T-helper 17 cell (primary cell): ENCODE data around the gene KAT6B. TPM values are rescaled to one million over a fixed set of nuclear protein-coding genes. Genes with fewer than 3 reads are reported as not detected.

Experiments used
- ATAC-seq: fragments of 150-1000 bp; cut with Tn5 transposase; 2 replicates; pipeline ENCODE4 v1.10.0; 2021; ENCODE audit warnings: mild to moderate bottlenecking, moderate library complexity
- DNase-seq, 3 donors: peaks; one replicate each; pipeline versions ENCODE4 v3.0.0 to v3.0.0-alpha.2; 2020 to 2021
- H3K9me3 ChIP-seq: one replicate; pipeline ENCODE4 v1.7.0; 2013; ENCODE audit warnings: low read length, mild to moderate bottlenecking; ENCODE audit not compliant: control insufficient read depth, poor library complexity, severe bottlenecking
- H3K27ac Mint-ChIP-seq: one replicate; pipeline ENCODE4 v1.8.0; 2022; ENCODE audit warnings: mild to moderate bottlenecking, moderate library complexity, mixed read lengths
- H3K27me3 Mint-ChIP-seq: one replicate; pipeline ENCODE4 v1.8.0; 2022; ENCODE audit warnings: mixed read lengths
- H3K36me3 Mint-ChIP-seq: one replicate; pipeline ENCODE4 v1.8.0; 2022; ENCODE audit warnings: low read depth, mixed read lengths
- H3K4me1 Mint-ChIP-seq: one replicate; pipeline ENCODE4 v1.8.0; 2022; ENCODE audit warnings: mild to moderate bottlenecking, mixed read lengths
- H3K4me3 Mint-ChIP-seq: one replicate; pipeline ENCODE4 v1.8.0; 2022; ENCODE audit warnings: mild to moderate bottlenecking, moderate library complexity, mixed read lengths
- total RNA-seq, 4 donors: library from RNA in 2 of 4; stranded (reverse) in 2 of 4; gene quantifications; one replicate each; pipeline ENCODE4 v1.2.3 and lab custom pipeline; 2022 to 2026

Gene KAT6B
- total RNA-seq, 2 donors from 2014 or later, result 81.9 to 84.6 TPM

DNA sequence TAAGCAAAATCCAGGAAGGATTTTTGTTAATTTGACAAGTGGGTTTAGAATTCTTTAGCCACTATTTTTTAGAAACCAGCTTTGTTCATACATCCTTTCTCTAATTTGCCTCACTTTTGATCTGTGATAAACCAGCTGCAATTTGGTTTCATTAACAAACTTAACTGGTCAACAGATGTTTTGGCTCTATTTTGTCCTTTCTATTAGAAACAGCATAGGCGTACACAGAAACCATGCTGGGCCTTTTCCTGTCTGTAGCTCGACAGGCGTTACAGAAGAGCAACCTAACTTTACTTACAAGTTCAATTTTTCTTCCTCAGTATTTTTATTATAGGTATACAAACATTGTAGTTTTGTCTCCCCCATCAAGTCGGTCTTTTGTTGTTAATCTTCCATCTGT is 28.2 kb downstream of the KAT6B start:
- H3K4me1 Mint-ChIP-seq, result peaks cover 29% of the 10 kb centered on the region
- peak overlapping the region; percentile 86 for H3K27ac Mint-ChIP-seq
- no peaks in the 10 kb centered on the region for H3K27me3 Mint-ChIP-seq

DNA sequence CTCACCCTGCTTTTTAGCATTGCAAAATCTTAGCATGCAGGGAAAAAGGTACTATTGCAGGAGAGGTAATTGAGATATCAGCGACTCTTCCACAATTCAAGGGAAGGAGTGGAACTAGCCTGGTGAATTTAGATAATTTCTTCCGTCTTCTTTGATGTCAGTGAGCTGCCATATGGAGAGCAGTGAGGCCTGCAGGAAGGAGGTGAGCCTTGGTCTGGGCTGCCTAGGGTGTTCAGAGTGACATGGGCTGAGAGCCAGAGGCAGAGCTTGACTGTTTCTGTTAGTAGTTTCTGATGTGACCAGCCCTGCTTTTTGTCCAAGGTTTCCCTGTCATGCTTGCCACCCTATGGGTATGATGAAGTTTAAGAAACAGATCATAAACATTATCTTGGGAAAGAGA is 28.6 kb downstream of the KAT6B start:
- DNase-seq (no peak), ATAC-seq (no peak)
- Mint-ChIP-seq H3K4me1 (peaks cover 29% of the 10 kb centered on the region), H3K36me3 (peaks cover 5% of the 10 kb centered on the region), H3K27me3 (no peaks in the 10 kb centered on the region), H3K27ac (peak overlapping the region; percentile 86), H3K4me3 (peak overlapping the region; percentile 63)
- H3K9me3 ChIP-seq, result no peaks in the 10 kb centered on the region

More for the DNA sequence above, 28.2 kb downstream of the KAT6B start:
- ATAC-seq, result no peak
- Mint-ChIP-seq H3K4me3 (peak overlapping the region; percentile 63), H3K36me3 (peaks cover 5% of the 10 kb centered on the region)
- no peak for DNase-seq
- no peaks in the 10 kb centered on the region for H3K9me3 ChIP-seq

DNA sequence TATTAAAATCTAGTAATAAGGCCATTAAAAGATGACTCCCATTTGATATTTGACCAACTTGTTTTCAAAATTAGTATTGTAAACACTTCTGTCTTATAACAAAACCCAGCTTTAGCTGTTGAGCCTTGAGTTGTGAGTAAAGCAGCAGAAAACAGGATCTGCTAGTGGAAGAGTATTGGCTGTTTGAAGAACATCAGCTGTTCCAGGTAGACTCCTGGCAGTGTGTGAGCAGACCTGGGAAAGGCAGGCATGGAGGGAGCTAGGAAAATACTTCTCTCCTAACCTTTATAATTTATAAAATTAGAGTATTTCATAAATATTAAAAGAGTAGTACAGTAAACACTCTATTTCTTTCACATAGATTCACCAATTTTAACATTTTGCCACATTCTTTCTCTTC is 29.0 kb downstream of the KAT6B start:
- Mint-ChIP-seq H3K27me3 (no peaks in the 10 kb centered on the region), H3K4me3 (peak overlapping the region; percentile 63)

DNA sequence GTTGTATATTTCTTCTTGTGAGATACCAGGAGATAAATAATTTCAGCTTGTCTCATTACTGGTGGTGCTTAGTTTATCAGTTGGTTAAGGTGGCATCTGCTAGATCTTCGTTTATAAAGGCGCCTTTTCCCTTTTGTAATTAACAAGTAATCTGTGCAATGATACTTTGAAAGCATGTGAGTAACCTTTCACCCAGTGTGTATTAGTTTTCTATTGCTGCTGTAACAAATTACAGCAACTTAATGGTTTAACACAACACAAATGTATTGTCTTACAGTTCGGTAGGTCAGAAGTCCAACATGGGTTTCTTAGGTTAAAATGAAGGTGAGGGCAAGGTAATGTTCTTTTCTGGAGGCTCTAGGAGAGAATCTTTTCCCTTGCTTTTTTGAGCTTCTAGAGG is 30.5 kb downstream of the KAT6B start:
- ATAC-seq, result no peak
- H3K27ac Mint-ChIP-seq, result no peak overlapping the region

More for the DNA sequence above, 29.0 kb downstream of the KAT6B start:
- Mint-ChIP-seq H3K36me3 (peaks cover 5% of the 10 kb centered on the region), H3K4me1 (peaks cover 29% of the 10 kb centered on the region), H3K27ac (peak overlapping the region; percentile 86)
- ATAC-seq, result no peak
- DNase-seq, result no peak
- no peaks in the 10 kb centered on the region for H3K9me3 ChIP-seq

DNA sequence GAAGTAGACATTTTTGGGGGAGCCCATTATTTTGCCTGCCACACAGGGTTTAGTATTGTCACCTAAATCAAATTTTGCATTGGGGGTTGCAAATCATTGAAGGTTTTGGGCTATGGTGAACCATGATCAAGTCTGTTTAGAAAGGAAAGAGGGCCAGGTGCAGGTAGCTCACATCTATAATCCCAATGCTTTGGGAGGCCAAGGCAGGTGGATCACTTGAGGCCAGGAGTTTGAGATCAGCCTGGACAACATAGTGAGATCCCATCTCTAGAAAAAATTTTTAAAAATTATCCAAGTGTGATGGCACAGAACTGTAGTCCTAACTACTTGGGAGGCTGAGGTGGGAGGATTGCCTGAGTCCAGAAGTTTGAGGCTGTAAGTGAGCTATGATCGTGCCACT is 31.2 kb downstream of the KAT6B start:
- DNase-seq (no peak), ATAC-seq (no peak)
- Mint-ChIP-seq H3K27me3 (no peaks in the 10 kb centered on the region), H3K4me1 (peaks cover 24% of the 10 kb centered on the region), H3K36me3 (peaks cover 5% of the 10 kb centered on the region), H3K27ac (no peak overlapping the region), H3K4me3 (no peak overlapping the region)
- no peaks in the 10 kb centered on the region for H3K9me3 ChIP-seq

More for the DNA sequence above, 30.5 kb downstream of the KAT6B start:
- no peaks in the 10 kb centered on the region for H3K9me3 ChIP-seq
- Mint-ChIP-seq H3K4me1 (peaks cover 30% of the 10 kb centered on the region), H3K36me3 (peaks cover 5% of the 10 kb centered on the region), H3K4me3 (no peak overlapping the region), H3K27me3 (no peaks in the 10 kb centered on the region)
- DNase-seq, result no peak

DNA sequence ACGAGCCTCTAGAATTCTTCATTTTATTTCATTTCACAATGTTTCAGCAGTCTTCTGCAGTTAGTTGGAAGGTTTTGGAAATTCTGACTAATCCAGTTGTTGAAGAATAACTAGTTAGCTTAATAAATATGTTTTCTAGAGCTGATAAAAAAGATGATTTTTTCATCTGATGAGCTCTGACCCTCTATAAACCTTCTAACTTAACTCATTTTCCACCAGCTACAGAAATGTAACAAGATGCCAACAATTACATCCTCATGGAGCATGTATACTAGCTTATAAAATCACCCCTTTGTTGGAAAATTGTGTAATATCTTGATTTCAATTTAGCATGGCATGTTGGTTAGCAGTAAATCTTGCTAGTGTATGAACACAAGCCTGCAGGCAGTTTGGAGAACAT is 33.1 kb downstream of the KAT6B start:
- no peak for ATAC-seq
- H3K27me3 Mint-ChIP-seq, result no peaks in the 10 kb centered on the region
- no peaks in the 10 kb centered on the region for H3K9me3 ChIP-seq
- no peak overlapping the region for H3K4me3 Mint-ChIP-seq
- no peak for DNase-seq
- H3K27ac Mint-ChIP-seq, result no peak overlapping the region
- H3K36me3 Mint-ChIP-seq, result peaks cover 2% of the 10 kb centered on the region
- peaks cover 23% of the 10 kb centered on the region for H3K4me1 Mint-ChIP-seq

DNA sequence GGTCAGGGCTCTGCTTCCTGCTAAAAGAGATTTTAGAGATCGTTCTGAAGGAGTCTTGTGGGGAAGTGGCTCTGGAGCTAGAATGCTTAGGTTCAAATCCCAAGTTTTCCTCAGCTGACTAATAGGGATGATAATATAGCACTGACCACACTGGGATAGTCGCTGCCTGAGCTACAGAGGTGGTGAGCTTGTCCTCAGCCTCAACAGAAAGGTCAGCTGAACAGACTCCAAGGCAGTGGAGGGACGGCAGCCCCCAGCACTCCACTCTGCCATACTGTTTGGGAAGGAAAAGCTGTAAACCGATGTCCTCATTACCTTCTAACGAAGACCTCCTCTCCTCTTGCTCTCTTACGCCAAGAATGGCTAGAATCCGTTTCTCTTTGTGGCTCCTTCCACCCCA is 36.2 kb downstream of the KAT6B start:
- no peak for ATAC-seq
- no peak for DNase-seq
- Mint-ChIP-seq H3K27ac (no peak overlapping the region), H3K36me3 (no peaks in the 10 kb centered on the region), H3K4me1 (peaks cover 12% of the 10 kb centered on the region), H3K4me3 (no peak overlapping the region), H3K27me3 (no peaks in the 10 kb centered on the region)
- no peaks in the 10 kb centered on the region for H3K9me3 ChIP-seq

DNA sequence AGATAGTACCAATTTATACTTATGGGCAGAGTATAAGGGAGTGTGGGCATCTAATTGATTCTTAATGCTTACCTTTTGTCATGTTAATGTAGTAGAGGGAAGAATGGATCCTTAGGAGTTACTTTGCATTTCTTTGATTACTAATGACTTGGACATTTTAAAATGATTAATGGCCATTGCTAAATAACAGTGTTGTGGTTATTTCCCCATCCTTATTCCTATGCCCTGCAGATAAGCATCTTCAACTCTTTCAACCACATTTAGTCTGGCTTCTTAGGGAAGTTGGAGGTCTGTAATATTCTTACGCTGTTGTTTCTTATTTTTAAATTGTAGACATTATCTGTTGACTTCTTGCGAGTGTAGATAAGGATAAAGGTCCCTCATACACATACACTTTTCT is 37.2 kb downstream of the KAT6B start:
- H3K4me1 Mint-ChIP-seq, result peaks cover 12% of the 10 kb centered on the region
- no peak overlapping the region for H3K4me3 Mint-ChIP-seq
- H3K27ac Mint-ChIP-seq, result peak overlapping the region; percentile 43
- no peak for DNase-seq
- ATAC-seq, result no peak
- no peaks in the 10 kb centered on the region for H3K36me3 Mint-ChIP-seq
- H3K27me3 Mint-ChIP-seq, result no peaks in the 10 kb centered on the region
- H3K9me3 ChIP-seq, result no peaks in the 10 kb centered on the region

DNA sequence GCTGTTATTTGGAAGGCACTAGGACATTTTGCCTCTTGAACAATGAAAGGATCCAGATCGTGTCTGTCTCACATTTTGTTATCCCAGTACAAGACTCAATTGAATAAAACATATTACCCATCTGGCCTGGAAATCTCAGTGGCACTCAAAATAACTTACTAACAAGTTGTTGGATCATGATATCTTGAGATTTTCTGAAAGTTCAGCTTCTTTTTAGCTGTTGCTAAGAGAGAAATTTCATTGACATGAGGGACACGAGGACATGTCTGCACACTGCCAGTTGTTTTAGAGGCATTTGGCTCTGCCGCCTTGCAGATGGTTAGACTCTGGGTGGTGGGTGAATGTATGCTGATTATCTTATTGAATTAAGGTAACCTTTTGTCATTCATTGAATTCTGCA is 41.0 kb downstream of the KAT6B start:
- no peak overlapping the region for H3K4me3 Mint-ChIP-seq
- ATAC-seq (no peak), DNase-seq (no peak)
- no peak overlapping the region for H3K27ac Mint-ChIP-seq
- peaks cover 27% of the 10 kb centered on the region for H3K4me1 Mint-ChIP-seq
- no peaks in the 10 kb centered on the region for H3K27me3 Mint-ChIP-seq
- no peaks in the 10 kb centered on the region for H3K36me3 Mint-ChIP-seq
- H3K9me3 ChIP-seq, result no peaks in the 10 kb centered on the region

DNA sequence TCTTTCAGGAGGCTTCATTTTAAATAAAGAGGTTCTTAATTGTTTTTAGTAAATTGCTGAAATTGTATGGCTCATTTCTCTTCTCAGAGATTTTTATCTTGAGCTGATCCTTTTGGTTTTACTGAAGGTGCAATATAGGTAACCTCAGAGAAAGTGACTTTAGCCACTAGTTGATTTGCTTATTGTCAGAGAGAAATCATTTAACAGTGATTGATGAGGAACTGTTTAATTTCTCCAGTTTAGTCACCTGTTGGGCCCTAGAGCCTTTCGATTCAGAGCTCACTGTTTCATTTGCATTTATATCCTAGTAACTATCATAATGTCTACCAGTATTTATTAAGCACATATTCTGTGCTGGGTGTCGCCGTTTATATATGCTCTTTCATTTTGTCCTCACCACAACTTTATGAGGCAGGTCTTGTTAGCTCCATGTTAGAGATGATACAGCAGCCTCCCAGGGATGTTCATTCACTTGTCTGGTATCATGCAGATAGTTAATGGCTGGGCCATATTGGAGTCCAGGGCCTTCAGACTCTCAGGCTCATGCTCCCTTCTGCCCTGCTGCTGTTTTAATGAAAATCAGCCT is 42.1 kb downstream of the KAT6B start:
- Mint-ChIP-seq H3K4me1 (peaks cover 33% of the 10 kb centered on the region), H3K27me3 (no peaks in the 10 kb centered on the region), H3K36me3 (no peaks in the 10 kb centered on the region), H3K27ac (no peak overlapping the region), H3K4me3 (no peak overlapping the region)
- no peak for ATAC-seq
- H3K9me3 ChIP-seq, result no peaks in the 10 kb centered on the region
- no peak for DNase-seq

DNA sequence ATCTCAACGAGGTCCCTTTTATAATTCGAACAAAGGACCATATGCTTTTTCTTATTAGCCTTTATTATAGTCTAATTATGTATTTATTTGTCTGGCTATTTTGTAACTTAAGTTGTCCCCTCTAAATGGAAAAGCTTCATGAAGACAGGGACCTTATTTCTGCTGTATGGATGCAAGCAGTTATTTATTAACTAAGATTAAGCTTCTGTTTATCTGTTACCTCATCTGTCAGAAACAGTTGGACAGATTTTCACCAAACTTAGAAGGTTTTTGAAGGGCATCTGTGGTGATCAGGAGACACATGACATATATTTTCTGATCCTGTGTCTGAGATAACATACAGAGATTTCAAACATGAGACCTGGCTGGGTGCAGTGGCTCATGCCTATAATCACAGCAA is 43.2 kb downstream of the KAT6B start:
- no peak overlapping the region for H3K4me3 Mint-ChIP-seq

DNA sequence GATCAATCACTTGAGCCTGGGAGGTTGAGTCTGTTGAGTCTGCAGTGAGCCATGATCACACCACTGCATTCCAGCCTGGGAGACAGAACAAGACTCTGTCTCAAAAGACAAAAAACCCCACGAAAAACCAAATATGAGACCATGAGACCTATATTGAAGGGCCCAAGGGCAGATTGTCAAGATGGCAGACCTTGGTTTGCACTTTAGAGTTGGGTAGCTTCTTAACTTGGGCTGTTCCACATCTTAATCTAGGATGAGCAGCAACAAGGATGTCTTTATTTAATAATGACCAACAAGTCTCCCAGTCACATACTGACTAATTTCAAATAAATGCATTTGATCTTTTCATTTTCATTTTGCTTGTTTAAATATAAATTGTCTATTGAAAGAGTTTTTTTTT is 43.8 kb downstream of the KAT6B start:
- Mint-ChIP-seq H3K27me3 (no peaks in the 10 kb centered on the region), H3K4me3 (no peak overlapping the region), H3K36me3 (no peaks in the 10 kb centered on the region), H3K4me1 (peaks cover 35% of the 10 kb centered on the region), H3K27ac (no peak overlapping the region)
- ATAC-seq, result no peak
- DNase-seq, result no peak
- no peaks in the 10 kb centered on the region for H3K9me3 ChIP-seq

More for the DNA sequence above, 43.2 kb downstream of the KAT6B start:
- Mint-ChIP-seq H3K27ac (no peak overlapping the region), H3K27me3 (no peaks in the 10 kb centered on the region), H3K36me3 (no peaks in the 10 kb centered on the region), H3K4me1 (peaks cover 34% of the 10 kb centered on the region)
- no peaks in the 10 kb centered on the region for H3K9me3 ChIP-seq
- no peak for DNase-seq
- ATAC-seq, result no peak

DNA sequence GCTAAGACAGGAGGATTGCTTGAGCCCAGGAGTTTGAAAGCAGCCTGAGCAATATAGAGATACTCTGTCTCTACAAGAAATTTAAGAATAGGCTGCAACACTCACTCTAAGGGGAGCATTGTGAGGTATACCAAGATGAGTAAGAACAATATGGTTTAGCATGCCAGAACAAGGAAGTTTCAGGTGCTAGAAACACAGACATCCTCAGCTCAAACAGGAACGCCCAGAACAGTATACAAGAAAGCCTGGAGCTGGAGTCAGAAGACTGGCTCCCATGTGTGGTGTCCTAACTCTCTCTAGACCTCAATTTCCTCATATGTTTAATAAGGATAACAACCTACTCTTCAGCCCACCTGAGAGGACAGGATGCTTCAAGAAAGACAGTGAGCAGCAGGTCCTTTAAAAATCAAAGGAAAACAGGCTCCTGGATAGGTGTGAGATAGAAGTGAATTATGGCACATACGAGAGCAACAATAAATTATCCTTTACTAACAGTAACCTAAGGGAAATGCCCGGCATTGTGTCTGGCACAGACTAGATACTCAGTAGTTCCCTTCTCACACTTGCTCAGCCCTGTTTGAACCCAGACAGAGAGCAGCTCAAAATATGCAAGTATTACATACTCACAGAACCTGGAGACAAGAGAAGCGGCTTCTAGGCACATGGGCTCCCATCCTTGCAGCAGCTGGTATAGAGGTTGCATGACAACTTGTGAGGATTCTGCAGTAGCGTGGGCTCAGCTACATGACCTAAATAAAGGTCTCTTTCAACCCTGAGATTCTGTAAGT is 45.4 kb downstream of the KAT6B start:
- ATAC-seq, result peak; percentile 73
- Mint-ChIP-seq H3K36me3 (no peaks in the 10 kb centered on the region), H3K27me3 (no peaks in the 10 kb centered on the region), H3K4me3 (peak overlapping the region; percentile 57), H3K4me1 (peaks cover 43% of the 10 kb centered on the region), H3K27ac (peak overlapping the region; percentile 66)
- no peaks in the 10 kb centered on the region for H3K9me3 ChIP-seq
- DNase-seq, result no peak
